GM18499 (cell line): ENCODE measurements around the gene RBP5.

Experiments
- ATAC-seq: cut with Tn5 transposase; IDR thresholded peaks from one replicate; pipeline ENCODE4 v1.9.1; 2021; ENCODE audit warnings: moderate number of reproducible peaks; ENCODE audit not compliant: insufficient read depth, unreplicated experiment

Gene RBP5

DNA sequence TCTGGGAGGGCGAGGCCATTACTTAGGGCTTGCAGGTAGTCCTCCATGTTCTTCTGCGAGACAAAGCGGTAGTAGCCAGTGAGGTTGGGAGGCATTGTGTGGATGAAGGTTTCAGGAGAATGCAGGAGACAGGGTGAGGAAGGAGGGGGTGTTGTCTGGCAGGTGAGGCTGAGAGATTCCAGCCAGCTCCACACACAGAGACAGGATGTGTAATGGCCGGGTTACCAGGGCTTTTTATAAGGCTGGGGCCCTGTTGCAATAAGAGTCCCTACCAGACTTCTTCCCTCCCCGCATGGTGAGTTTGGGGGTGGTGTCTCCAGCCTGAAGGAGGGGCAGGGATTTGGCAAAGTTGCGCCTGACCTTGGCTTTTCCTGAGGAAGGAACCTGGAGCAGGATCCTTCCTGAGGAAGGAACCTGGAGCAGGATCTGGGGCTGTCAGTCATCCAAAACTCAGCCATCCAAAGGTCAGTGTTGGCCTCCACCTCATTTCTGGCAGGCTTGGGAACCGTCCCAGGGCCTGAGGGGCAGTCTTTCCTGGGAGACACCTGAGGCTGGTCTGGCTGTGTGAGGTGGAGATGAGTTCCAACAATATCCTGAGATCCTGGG, at the start of gene RBP5:
Gene RBP5, minus strand, starts transcription at position 209 of the 606 bp plus-strand sequence. Its CDS starts 114 bp downstream, at position 95.
- ATAC-seq: no peak

DNA sequence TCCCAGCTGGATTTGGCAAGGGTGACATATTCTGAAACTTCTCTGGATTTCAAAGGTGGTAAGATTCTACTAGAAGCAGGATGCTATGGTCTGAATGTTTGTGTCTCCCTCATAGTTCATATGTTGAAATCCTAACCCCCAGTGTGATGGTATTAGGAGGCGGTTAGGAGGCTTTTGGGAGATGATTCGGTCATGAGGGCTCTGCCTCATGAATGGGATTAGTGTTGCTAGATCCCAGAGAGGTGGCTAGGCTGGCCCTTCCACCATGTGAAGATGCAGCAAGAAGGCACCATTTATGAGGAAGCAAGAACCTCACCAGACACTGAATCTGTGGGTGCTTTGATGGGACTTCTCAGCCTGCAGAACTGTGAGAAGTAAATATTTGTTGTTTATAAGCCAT, 49.8 kb upstream of the RBP5 start:
- no peak for ATAC-seq

DNA sequence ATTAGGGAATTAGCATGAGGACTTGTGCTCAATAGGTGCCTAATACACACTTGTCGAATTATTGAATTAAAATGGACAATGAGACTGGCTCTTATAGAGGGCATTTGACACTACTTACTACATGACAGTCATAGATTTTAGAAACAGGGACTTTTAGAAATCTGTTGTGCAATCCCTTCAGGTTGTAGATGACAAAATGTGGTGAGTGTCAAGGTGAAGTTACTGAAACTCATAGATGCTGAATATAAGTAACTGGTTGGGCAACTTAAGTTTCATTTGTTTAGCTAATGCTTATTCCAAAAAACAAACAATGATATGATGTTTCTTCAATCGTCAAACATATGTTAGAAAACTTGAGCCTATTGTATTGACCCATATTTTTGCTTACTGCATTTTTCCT, 47.9 kb upstream of the RBP5 start:
- no peak for ATAC-seq

- no peak for ATAC-seq
Measured at GRCh38 chr12:7175493-7175892, 46.8 kb upstream of the RBP5 start.

GRCh38 chr12:7171854-7172253, 43.2 kb upstream of the RBP5 start:
- no peak for ATAC-seq

GRCh38 chr12:7169951-7170350, 41.3 kb upstream of the RBP5 start:
- ATAC-seq: no peak

DNA sequence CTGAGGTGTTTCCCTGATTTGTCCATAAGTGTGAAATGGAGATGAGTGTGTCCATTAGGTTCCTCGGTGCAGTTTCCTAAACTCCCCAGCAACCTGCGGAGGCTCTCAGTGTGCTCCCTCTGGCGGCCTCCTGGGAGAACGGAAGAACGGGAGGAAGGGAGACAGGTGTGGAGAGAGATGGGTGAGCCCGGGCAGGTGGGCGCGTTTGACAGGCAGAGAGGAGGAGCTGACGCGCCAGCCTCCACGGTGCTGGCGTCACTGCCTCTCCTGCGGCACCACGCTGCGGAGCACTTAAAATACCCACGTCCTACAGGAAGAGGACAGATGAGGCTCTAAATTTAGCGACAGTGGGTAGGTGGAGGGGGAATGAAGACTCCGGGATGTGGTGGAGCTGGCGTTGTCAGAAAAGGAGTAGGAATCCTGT, 34.0 kb upstream of the RBP5 start:
- ATAC-seq: no peak

- no peak for ATAC-seq
Measured at GRCh38 chr12:7161811-7162210, 33.1 kb upstream of the RBP5 start.

DNA sequence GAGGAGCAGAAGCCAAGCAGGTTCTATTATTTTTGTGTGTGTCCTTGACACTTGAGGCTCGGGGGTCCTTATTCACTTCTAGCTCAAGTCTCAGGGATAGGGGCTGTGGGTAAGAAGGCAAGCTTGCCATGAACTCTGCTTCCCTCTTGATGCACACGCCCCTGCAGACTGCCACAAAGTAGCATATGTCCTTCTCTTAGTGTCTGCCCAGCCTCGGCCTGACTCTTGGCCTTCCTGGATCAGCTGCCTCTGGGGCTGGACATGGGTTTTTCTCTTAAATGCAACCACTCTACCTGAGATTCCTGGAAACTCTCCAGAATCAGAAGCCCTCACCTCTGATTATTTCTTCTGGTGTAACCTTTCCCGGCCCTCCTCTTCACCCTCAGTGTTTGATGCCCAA, 32.6 kb upstream of the RBP5 start:
- no peak for ATAC-seq

GRCh38 chr12:7160183-7160582, 31.5 kb upstream of the RBP5 start:
- ATAC-seq: no peak

GRCh38 chr12:7158781-7159609, 30.3 kb upstream of the RBP5 start:
- ATAC-seq: no peak

DNA sequence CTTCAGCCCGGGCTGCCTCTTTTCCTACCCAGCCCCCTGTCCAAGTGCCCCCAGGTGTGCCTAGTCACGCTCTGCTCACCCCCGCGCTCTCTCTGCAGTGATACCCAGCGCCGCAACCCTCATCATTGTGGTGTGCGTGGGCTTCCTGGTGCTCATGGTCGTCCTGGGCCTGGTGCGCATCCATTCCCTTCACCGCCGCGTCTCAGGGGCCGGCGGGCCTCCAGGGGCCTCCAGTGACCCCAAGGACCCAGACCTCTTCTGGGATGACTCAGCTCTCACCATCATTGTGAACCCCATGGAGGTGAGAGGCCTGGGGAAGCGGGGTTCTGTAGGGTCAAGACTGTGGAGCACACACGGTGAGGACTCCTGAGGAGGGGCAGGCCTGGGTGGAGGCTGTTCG, 28.7 kb upstream of the RBP5 start:
- no peak for ATAC-seq

GRCh38 chr12:7156259-7157197, 27.8 kb upstream of the RBP5 start:
- ATAC-seq: no peak

DNA sequence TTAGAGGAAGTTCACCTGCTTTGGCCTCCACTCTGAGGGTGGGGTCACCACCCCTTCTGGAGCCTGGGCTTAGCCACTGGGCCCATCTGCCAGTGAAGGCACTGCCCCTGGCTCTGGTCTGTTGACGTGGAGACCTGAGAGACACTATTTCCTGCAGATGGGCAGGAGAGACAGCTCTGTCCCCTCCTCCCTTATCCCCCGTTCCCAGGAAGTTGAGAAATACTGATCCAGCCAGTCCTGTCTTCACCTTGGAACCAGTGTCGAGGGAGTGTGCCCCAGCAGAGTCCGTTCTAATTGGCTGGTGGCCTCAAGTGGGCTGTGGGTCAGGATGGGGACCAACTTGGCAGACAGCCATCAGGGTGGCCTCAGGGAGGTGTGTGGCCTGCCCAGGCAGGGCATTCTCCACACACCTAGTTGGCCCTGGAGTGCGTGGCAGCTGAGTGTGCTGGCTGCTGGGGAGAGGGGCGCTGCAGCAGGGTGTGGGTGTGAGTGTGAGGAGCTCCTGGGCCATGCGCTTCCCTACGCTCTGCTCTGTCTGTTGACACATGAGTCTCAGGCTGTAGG, 26.9 kb upstream of the RBP5 start:
- ATAC-seq: no peak

DNA sequence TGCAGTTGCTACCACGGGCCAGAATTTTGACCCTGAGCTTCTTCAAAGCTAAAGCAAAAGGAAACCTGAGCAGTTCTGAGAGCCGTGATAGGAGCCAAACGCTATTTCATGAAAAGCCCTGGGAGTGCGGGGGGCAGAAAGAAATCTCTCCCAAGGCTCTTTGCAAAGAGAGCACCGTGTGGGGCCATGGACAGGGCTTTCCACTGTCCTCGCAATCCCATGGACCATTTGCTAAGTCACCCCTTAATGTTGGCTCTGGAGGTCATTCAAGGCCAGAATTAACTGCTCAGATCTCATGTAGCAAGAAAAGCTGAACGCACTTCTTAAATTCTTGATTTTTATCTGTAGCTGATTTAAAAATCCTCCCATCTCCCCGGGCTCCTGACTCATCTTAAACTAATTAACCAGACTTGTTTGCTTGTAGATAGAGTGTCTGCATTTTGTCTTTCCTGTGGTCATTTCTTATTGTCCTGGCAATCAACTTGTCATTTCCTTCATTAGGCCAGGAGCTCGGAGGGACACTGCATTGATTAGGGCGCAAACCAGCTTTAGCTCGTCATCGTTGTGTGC, 26.3 kb upstream of the RBP5 start:
- ATAC-seq: no peak

- no peak for ATAC-seq
Measured at GRCh38 chr12:7154042-7154441, 25.4 kb upstream of the RBP5 start.

- no peak for ATAC-seq
Measured at GRCh38 chr12:7152818-7153217, 24.1 kb upstream of the RBP5 start.

DNA sequence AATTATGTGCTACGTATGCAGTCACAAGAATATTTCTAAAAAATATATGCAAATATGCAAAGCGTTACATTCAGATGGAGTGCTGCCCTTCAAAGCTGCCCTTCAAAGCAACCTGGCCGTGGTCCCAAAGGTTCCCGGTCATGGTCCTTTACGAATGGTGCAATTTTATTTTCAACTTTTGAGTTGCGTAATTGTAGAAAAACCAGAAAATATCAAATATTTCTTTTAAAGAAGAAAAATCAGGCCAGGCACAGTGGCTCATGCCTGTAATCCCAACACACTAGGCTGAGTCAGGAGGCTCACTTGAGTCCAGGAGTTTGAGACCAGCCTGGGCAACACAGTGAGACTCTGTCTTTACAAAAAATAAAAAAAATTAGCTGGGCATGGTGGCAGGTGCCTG, 22.8 kb upstream of the RBP5 start:
- ATAC-seq: no peak

- no peak for ATAC-seq
Measured at GRCh38 chr12:7150841-7151240, 22.2 kb upstream of the RBP5 start.

DNA sequence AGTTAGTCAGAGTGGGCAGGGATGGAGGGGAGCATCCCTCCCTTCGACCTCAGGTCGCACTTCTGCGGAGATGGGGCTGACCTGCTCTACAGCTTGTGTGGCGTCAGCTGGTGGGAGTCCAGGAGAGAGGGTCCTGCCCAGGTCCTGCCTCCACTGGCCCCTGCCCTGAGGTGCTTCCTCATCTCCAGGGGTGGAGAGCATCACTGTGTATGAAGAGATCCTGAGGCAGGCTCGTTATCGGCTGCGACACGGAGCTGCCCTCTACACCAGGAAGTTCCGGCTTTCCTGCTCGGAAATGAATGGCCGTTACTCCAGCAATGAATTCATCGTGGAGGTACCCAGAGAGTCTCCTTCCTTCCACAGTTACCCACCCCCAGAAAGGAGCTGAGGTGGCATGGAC, 21.7 kb upstream of the RBP5 start:
- ATAC-seq: no peak
